ENCODE measurements around the gene MMP7. TPM values are rescaled to one million over a fixed set of nuclear protein-coding genes. Genes with fewer than 3 reads are reported as not detected.

MMP7 gene
- total RNA-seq, 1 experiment from 2014 or later = not detected

DNA sequence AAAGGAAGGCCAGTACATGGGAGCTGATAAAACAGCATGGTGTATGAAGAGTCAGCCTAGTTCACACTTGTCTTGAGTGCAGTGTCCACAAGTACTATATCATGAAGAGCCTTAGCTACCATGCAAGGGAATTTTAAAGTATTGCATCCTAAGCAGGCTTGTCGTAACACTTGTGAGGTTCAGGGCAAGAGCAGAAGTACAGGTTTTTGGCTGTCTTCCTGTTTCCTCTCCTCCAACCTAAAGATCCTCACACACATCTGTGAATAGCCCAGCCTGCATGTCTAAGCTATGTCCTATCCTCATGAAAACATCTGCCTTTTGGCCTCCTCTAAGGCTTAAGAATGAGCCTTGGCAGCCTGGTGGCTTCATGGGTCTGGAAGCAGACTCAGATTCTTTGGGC is 43.3 kb downstream of the MMP7 start:
- TF ChIP-seq, protein P1, sequence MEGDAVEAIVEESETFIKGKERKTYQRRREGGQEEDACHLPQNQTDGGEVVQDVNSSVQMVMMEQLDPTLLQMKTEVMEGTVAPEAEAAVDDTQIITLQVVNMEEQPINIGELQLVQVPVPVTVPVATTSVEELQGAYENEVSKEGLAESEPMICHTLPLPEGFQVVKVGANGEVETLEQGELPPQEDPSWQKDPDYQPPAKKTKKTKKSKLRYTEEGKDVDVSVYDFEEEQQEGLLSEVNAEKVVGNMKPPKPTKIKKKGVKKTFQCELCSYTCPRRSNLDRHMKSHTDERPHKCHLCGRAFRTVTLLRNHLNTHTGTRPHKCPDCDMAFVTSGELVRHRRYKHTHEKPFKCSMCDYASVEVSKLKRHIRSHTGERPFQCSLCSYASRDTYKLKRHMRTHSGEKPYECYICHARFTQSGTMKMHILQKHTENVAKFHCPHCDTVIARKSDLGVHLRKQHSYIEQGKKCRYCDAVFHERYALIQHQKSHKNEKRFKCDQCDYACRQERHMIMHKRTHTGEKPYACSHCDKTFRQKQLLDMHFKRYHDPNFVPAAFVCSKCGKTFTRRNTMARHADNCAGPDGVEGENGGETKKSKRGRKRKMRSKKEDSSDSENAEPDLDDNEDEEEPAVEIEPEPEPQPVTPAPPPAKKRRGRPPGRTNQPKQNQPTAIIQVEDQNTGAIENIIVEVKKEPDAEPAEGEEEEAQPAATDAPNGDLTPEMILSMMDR (IDR thresholded peaks at IDR 0.05; ENCODE audit: insufficient read depth in 1 of 2, low read depth in 1 of 2, low read length in 1 of 2, severe bottlenecking in 1 of 2, unreplicated experiment in 1 of 2) = no peak
- Histone ChIP-seq H3K36me3 (ENCODE audit: control insufficient read depth, insufficient read depth, low read length) (no peaks in the 10 kb centered on the region), H3K27me3 (replicated peaks; ENCODE audit: control insufficient read depth, insufficient read depth, low read length) (no peaks in the 10 kb centered on the region), H3K9me3 (no peaks in the 10 kb centered on the region), H3K4me1 (no peaks in the 10 kb centered on the region), H3K4me3 (ENCODE audit: low read depth, low read length) (no peak overlapping the region)
- Mint-ChIP-seq H3K27me3 (ENCODE audit: insufficient read depth, unreplicated experiment) (no peaks in the 10 kb centered on the region), H3K9me3 (ENCODE audit: unreplicated experiment) (no peaks in the 10 kb centered on the region), H3K4me1 (ENCODE audit: low read depth, unreplicated experiment) (peaks cover 8% of the 10 kb centered on the region), H3K4me3 (ENCODE audit: unreplicated experiment) (no peak overlapping the region), H3K36me3 (ENCODE audit: insufficient read depth, unreplicated experiment) (no peaks in the 10 kb centered on the region), H3K27ac (ENCODE audit: unreplicated experiment) (no peak overlapping the region)
- ChIA-PET POLR2A (no interaction called here), CTCF (no interaction called here)
- intact Hi-C loops (cut with micrococcal nuclease; ENCODE audit: unreplicated experiment) = no loop called here
- BruUV-seq (replicated peaks) = no TSS peak
- DNase-seq = no peak

DNA sequence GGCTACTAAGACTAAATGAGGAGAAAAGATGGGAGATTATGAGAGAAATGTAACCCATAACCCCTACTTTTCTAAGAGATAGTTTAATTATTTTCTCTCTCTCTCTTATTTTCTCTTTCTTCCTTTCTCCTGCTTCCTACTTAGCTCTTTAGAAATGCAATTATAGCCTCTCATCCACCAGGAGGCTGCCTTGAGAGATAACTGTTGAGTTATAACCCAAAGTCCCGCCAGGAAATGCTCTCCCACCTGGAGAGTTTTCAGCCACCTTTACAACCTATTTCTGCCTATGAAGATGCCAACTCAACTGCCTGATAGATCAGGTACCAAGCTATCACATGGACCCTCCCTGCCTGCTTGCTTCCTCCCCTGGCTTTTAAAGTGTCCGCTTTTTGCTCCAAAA is 44.0 kb downstream of the MMP7 start:
- Histone ChIP-seq H3K9me3 (no peaks in the 10 kb centered on the region), H3K27me3 (replicated peaks; ENCODE audit: control insufficient read depth, insufficient read depth, low read length) (no peaks in the 10 kb centered on the region), H3K36me3 (ENCODE audit: control insufficient read depth, insufficient read depth, low read length) (no peaks in the 10 kb centered on the region), H3K4me3 (ENCODE audit: low read depth, low read length) (no peak overlapping the region), H3K4me1 (no peaks in the 10 kb centered on the region)
- POLR2A ChIA-PET = no interaction called here
- Mint-ChIP-seq H3K4me3 (ENCODE audit: unreplicated experiment) (no peak overlapping the region), H3K4me1 (ENCODE audit: low read depth, unreplicated experiment) (peaks cover 8% of the 10 kb centered on the region), H3K27me3 (ENCODE audit: insufficient read depth, unreplicated experiment) (no peaks in the 10 kb centered on the region), H3K36me3 (ENCODE audit: insufficient read depth, unreplicated experiment) (no peaks in the 10 kb centered on the region), H3K27ac (ENCODE audit: unreplicated experiment) (no peak overlapping the region), H3K9me3 (ENCODE audit: unreplicated experiment) (no peaks in the 10 kb centered on the region)
- no TSS peak for BruUV-seq (replicated peaks)
- DNase-seq = no peak
- intact Hi-C loops (cut with micrococcal nuclease; ENCODE audit: unreplicated experiment) = no loop called here
- TF ChIP-seq, protein P1 (IDR thresholded peaks at IDR 0.05; ENCODE audit: insufficient read depth in 1 of 2, low read depth in 1 of 2, low read length in 1 of 2, severe bottlenecking in 1 of 2, unreplicated experiment in 1 of 2) = peak in 1 of 2 experiments; percentile 14
- CTCF ChIA-PET = interaction anchor here (1.0 kb wide), 1 partner anchor 127 kb away, joined by 5 read pairs; no protein-coding TSS in a partner anchor

- no peaks in the 10 kb centered on the region for H3K27me3 ChIP-seq (replicated peaks; ENCODE audit: control insufficient read depth, insufficient read depth, low read length)
- no peaks in the 10 kb centered on the region for H3K4me1 ChIP-seq
- no peaks in the 10 kb centered on the region for H3K9me3 Mint-ChIP-seq (ENCODE audit: unreplicated experiment)
- intact Hi-C loops (cut with micrococcal nuclease; ENCODE audit: unreplicated experiment) = no loop called here
- ChIA-PET CTCF (interaction anchor here (1.4 kb wide), 1 partner anchor 143 kb away, joined by 3 read pairs; no protein-coding TSS in a partner anchor), POLR2A (no interaction called here)
- H3K27ac Mint-ChIP-seq (ENCODE audit: unreplicated experiment) = no peak overlapping the region
- H3K9me3 ChIP-seq = no peaks in the 10 kb centered on the region
- no TSS peak for BruUV-seq (replicated peaks)
- H3K4me3 Mint-ChIP-seq (ENCODE audit: unreplicated experiment) = no peak overlapping the region
- no peaks in the 10 kb centered on the region for H3K36me3 Mint-ChIP-seq (ENCODE audit: insufficient read depth, unreplicated experiment)
- DNase-seq = no peak
- H3K4me3 ChIP-seq (ENCODE audit: low read depth, low read length) = no peak overlapping the region
- TF ChIP-seq, protein P1 (IDR thresholded peaks at IDR 0.05; ENCODE audit: insufficient read depth in 1 of 2, low read depth in 1 of 2, low read length in 1 of 2, severe bottlenecking in 1 of 2, unreplicated experiment in 1 of 2) = no peak
- H3K4me1 Mint-ChIP-seq (ENCODE audit: low read depth, unreplicated experiment) = peaks cover 8% of the 10 kb centered on the region
- H3K27me3 Mint-ChIP-seq (ENCODE audit: insufficient read depth, unreplicated experiment) = no peaks in the 10 kb centered on the region
- no peaks in the 10 kb centered on the region for H3K36me3 ChIP-seq (ENCODE audit: control insufficient read depth, insufficient read depth, low read length)
These were observed 45.3 kb downstream of the MMP7 start for GRCh38 chr11:102485095-102485722.

Measured in Caco-2 (cell line).